GM23338 (cell line): ENCODE measurements around the gene UBAP1L. TPM values are rescaled to one million over a fixed set of nuclear protein-coding genes. Genes with fewer than 3 reads are reported as not detected.

Experiments
- ATAC-seq: fragments of 200-7000 bp; cut with Tn5 transposase; 3 replicates; pipeline ENCODE4 v1.9.1; 2020
- DNase-seq: peaks from one replicate; pipeline ENCODE4 v3.0.0-alpha.2; 2015; ENCODE audit warnings: low spot score
- H2AFZ ChIP-seq: fragments of 200-600 bp; sonication (generic); 2 replicates; pipeline ENCODE4 v1.8.0; 2016; ENCODE audit warnings: antibody characterized with exemption, mild to moderate bottlenecking, moderate library complexity
- H3F3A ChIP-seq: fragments of 200-600 bp; sonication (generic); replicated peaks from 2 replicates; pipeline ENCODE4 v1.8.0; 2017; ENCODE audit warnings: antibody characterized with exemption, mixed run types, low read depth
- H3K27ac ChIP-seq: fragments of 200-600 bp; sonication (generic); 2 replicates; pipeline ENCODE4 v1.6.1; 2016; ENCODE audit warnings: low read depth
- H3K27me3 ChIP-seq: fragments of 200-600 bp; sonication (generic); 2 replicates; pipeline ENCODE4 v1.8.0; 2016; ENCODE audit warnings: mild to moderate bottlenecking, mixed run types, moderate library complexity; ENCODE audit not compliant: insufficient read depth
- H3K36me3 ChIP-seq: fragments of 200-600 bp; sonication (generic); 2 replicates; pipeline ENCODE4 v1.8.0; 2016; ENCODE audit warnings: mild to moderate bottlenecking; ENCODE audit not compliant: insufficient read depth
- H3K4me1 ChIP-seq: fragments of 200-600 bp; sonication (generic); 2 replicates; pipeline ENCODE4 v1.8.0; 2016; ENCODE audit warnings: mild to moderate bottlenecking, moderate library complexity; ENCODE audit not compliant: insufficient read depth
- H3K4me2 ChIP-seq: fragments of 200-600 bp; sonication (generic); 2 replicates; pipeline ENCODE4 v1.7.1; 2017; ENCODE audit warnings: mixed run types
- H3K4me3 ChIP-seq: fragments of 200-600 bp; sonication (generic); 2 replicates; pipeline ENCODE4 v1.6.1; 2016; ENCODE audit warnings: mixed run types
- H3K79me2 ChIP-seq: fragments of 200-600 bp; sonication (generic); replicated peaks from 2 replicates; pipeline ENCODE4 v1.8.0; 2017; ENCODE audit warnings: mild to moderate bottlenecking; ENCODE audit not compliant: insufficient read depth
- H3K9me2 ChIP-seq: fragments of 200-600 bp; sonication (generic); 2 replicates; pipeline ENCODE4 v1.8.0; 2017; ENCODE audit not compliant: insufficient read depth
- H4K20me1 ChIP-seq: fragments of 200-600 bp; sonication (generic); replicated peaks from 2 replicates; pipeline ENCODE4 v1.8.0; 2017; ENCODE audit warnings: mild to moderate bottlenecking; ENCODE audit not compliant: insufficient read depth
- H3K27ac Mint-ChIP-seq: 2 replicates; pipeline ENCODE4 v1.8.0; 2020; ENCODE audit warnings: inconsistent platforms, mild to moderate bottlenecking, moderate library complexity, mixed read lengths
- H3K27me3 Mint-ChIP-seq: 3 replicates; pipeline ENCODE4 v1.8.0; 2022; ENCODE audit warnings: low read depth, mild to moderate bottlenecking, moderate library complexity, mixed read lengths, inconsistent platforms; ENCODE audit not compliant: insufficient read depth, poor library complexity
- H3K36me3 Mint-ChIP-seq: 3 replicates; pipeline ENCODE4 v1.8.0; 2021; ENCODE audit warnings: low read depth, mild to moderate bottlenecking, inconsistent platforms, moderate library complexity, mixed read lengths
- H3K4me1 Mint-ChIP-seq: 3 replicates; pipeline ENCODE4 v1.8.0; 2020; ENCODE audit warnings: mild to moderate bottlenecking, inconsistent platforms, mixed read lengths
- H3K4me3 Mint-ChIP-seq: 3 replicates; pipeline ENCODE4 v1.8.0; 2021; ENCODE audit warnings: moderate library complexity, mild to moderate bottlenecking, inconsistent platforms, mixed read lengths
- H3K9me3 Mint-ChIP-seq: 3 replicates; pipeline ENCODE4 v1.8.0; 2020; ENCODE audit warnings: moderate library complexity, mild to moderate bottlenecking, inconsistent platforms, mixed read lengths
- CTCF ChIP-seq, 2 experiments: fragments of 200-600 bp in 1 of 2; sonication (generic) in 1 of 2; conservative IDR thresholded peaks; 2 replicates each; pipeline versions ENCODE4 v1.5.1 to v1.6.1; 2016 to 2017; ENCODE audit warnings: antibody characterized with exemption in 2 of 2, low read depth in 2 of 2, mild to moderate bottlenecking in 2 of 2, moderate library complexity in 1 of 2
- JUNB ChIP-seq: IDR thresholded peaks from one replicate; pipeline ENCODE4 v1.6.1; 2016; ENCODE audit warnings: antibody characterized with exemption; ENCODE audit not compliant: unreplicated experiment
- POLR2AphosphoS5 ChIP-seq: IDR thresholded peaks from 2 replicates; pipeline ENCODE4 v1.6.1; 2016; ENCODE audit warnings: antibody characterized with exemption, low read depth
- ZNF114 ChIP-seq: fragments of 250-450 bp; sonication (Bioruptor Pico); IDR thresholded peaks from 2 replicates; pipeline ENCODE4 v1.5.0; 2020; ENCODE audit warnings: mild to moderate bottlenecking, moderate library complexity
- ZNF331 ChIP-seq: fragments of 250-450 bp; sonication (Bioruptor Pico); IDR thresholded peaks from 2 replicates; pipeline ENCODE4 v1.5.0; 2020; ENCODE audit warnings: low read depth, mild to moderate bottlenecking, moderate library complexity
- polyA plus RNA-seq: library from polyadenylated mRNA; unstranded; fragments of >200 nt; fragmentation: Nextera tagmentation; extraction: Ambion mirVana; gene quantifications from 2 replicates; pipeline ENCODE4 v1.2.1, GENCODE V29; 2016
- total RNA-seq: library from RNA; depleted of rRNA; stranded (reverse); fragments of >200 nt; shearing (Covaris generic); gene quantifications from 2 replicates; pipeline ENCODE4 v1.2.3, GENCODE V29; 2014

The UBAP1L gene
- total and polyA plus RNA-seq, 2 experiments from 2014 or later: 0.53 to 1.5 TPM

GRCh38 chr15:65102912-65103311, 12.1 kb downstream of the UBAP1L start:
- Histone ChIP-seq H4K20me1 (no peaks in the 10 kb centered on the region; the same call in 1 of the 2 replicates), H3K27ac (no peak overlapping the region), H3F3A (no peaks in the 10 kb centered on the region), H3K4me1 (peaks cover 5% of the 10 kb centered on the region; the same call in 1 of the 2 replicates), H3K9me2 (no peaks in the 10 kb centered on the region), H3K4me2 (peak overlapping the region; percentile 86), H2AFZ (peak overlapping the region; percentile 95), H3K27me3 (peaks cover 13% of the 10 kb centered on the region), H3K4me3 (peak overlapping the region; percentile 66), H3K36me3 (no peaks in the 10 kb centered on the region), H3K79me2 (no peaks in the 10 kb centered on the region)
- H3K27ac Mint-ChIP-seq: no peak overlapping the region
- no peaks in the 10 kb centered on the region for H3K36me3 Mint-ChIP-seq
- no peaks in the 10 kb centered on the region for H3K9me3 Mint-ChIP-seq
- H3K4me1 Mint-ChIP-seq: peaks cover 4% of the 10 kb centered on the region; the same call in 1 of the 3 replicates
- peak overlapping the region; percentile 72 for H3K4me3 Mint-ChIP-seq
- peaks cover 13% of the 10 kb centered on the region for H3K27me3 Mint-ChIP-seq
- TF ChIP-seq ZNF114 (CRISPR knock-in tag): no peak
- DNase-seq: no peak
- no peak for ATAC-seq

- H3K27ac Mint-ChIP-seq: peak overlapping the region; percentile 68
- DNase-seq: peak; percentile 80
Observed at GRCh38 chr15:65101891-65102708, 12.9 kb downstream of the UBAP1L start.

GRCh38 chr15:65101411-65101890, 13.5 kb downstream of the UBAP1L start:
- peaks cover 4% of the 10 kb centered on the region; the same call in 1 of the 3 replicates for H3K4me1 Mint-ChIP-seq
- peaks cover 17% of the 10 kb centered on the region for H3K27me3 Mint-ChIP-seq
- no peaks in the 10 kb centered on the region for H3K9me3 Mint-ChIP-seq
- H3K27ac Mint-ChIP-seq: peak overlapping the region; percentile 68
- DNase-seq: peak; percentile 95
- Histone ChIP-seq H2AFZ (peak overlapping the region; percentile 88), H3K27me3 (peaks cover 13% of the 10 kb centered on the region), H3K4me2 (peak overlapping the region; percentile 86), H3K4me1 (peaks cover 5% of the 10 kb centered on the region; the same call in 1 of the 2 replicates), H3K4me3 (peak overlapping the region; percentile 66), H3K79me2 (no peaks in the 10 kb centered on the region), H3K27ac (no peak overlapping the region; the same call in 1 of the 2 replicates), H4K20me1 (no peaks in the 10 kb centered on the region; the same call in 1 of the 2 replicates), H3K9me2 (no peaks in the 10 kb centered on the region), H3F3A (no peaks in the 10 kb centered on the region), H3K36me3 (no peaks in the 10 kb centered on the region)
- ATAC-seq: peak; percentile 78
- TF ChIP-seq CTCF (conservative IDR thresholded peaks at IDR 0.05; ENCODE audit: low read depth in 2 of 2) (peak; percentile 94 to 99), JUNB (no peak)
- peak overlapping the region; percentile 87 for H3K4me3 Mint-ChIP-seq
- H3K36me3 Mint-ChIP-seq: no peaks in the 10 kb centered on the region

More at GRCh38 chr15:65101891-65102708, 12.9 kb downstream of the UBAP1L start:
- peak; percentile 87 for ATAC-seq
- Histone ChIP-seq H3K79me2 (no peaks in the 10 kb centered on the region), H3K27me3 (peaks cover 13% of the 10 kb centered on the region), H3K4me1 (peaks cover 5% of the 10 kb centered on the region; the same call in 1 of the 2 replicates), H3F3A (no peaks in the 10 kb centered on the region), H4K20me1 (no peaks in the 10 kb centered on the region; the same call in 1 of the 2 replicates), H3K4me2 (peak overlapping the region; percentile 86), H3K27ac (no peak overlapping the region; the same call in 1 of the 2 replicates), H3K9me2 (no peaks in the 10 kb centered on the region), H3K36me3 (no peaks in the 10 kb centered on the region), H2AFZ (peak overlapping the region; percentile 95), H3K4me3 (peak overlapping the region; percentile 66)
- Mint-ChIP-seq H3K27me3 (peaks cover 13% of the 10 kb centered on the region), H3K4me1 (peaks cover 4% of the 10 kb centered on the region; the same call in 1 of the 3 replicates), H3K4me3 (peak overlapping the region; percentile 87), H3K9me3 (no peaks in the 10 kb centered on the region), H3K36me3 (no peaks in the 10 kb centered on the region)
- TF ChIP-seq POLR2AphosphoS5 (peak; percentile 42), ZNF331 (CRISPR knock-in tag) (no peak)
